H1 (cell line): ENCODE data around the gene BAIAP2L2. TPM values are rescaled to one million over a fixed set of nuclear protein-coding genes. Genes with fewer than 3 reads are reported as not detected.

Experiments used
- ASH2L ChIP-seq: fragments of 200-600, 300-600 bp; sonication (generic); IDR thresholded peaks from one replicate; pipeline ENCODE4 v1.7.1; 2017; ENCODE audit warnings: low read length
- CHD1 ChIP-seq: IDR thresholded peaks from 2 replicates; pipeline ENCODE4 v1.6.1; 2012; ENCODE audit warnings: low read depth, low read length, improper control_type of control experiment
- CHD2 ChIP-seq: IDR thresholded peaks from 2 replicates; pipeline ENCODE4 v1.6.1; 2012; ENCODE audit warnings: low read length, improper control_type of control experiment
- CTBP2 ChIP-seq: IDR thresholded peaks from 2 replicates; pipeline ENCODE4 v1.7.0; 2011; ENCODE audit warnings: borderline replicate concordance, mild to moderate bottlenecking, moderate library complexity, mixed read lengths, low read length; ENCODE audit not compliant: insufficient read depth, insufficient read length
- JUN ChIP-seq: IDR thresholded peaks from 2 replicates; pipeline ENCODE4 v1.6.1; 2011; ENCODE audit warnings: low read depth, mild to moderate bottlenecking, improper control_type of control experiment, low read length
- KDM4A ChIP-seq: IDR thresholded peaks from one replicate; pipeline ENCODE4 v1.7.1; 2012; ENCODE audit warnings: low read depth, mild to moderate bottlenecking, moderate library complexity, low read length, inconsistent platforms; ENCODE audit not compliant: severe bottlenecking
- NRF1 ChIP-seq: IDR thresholded peaks from 2 replicates; pipeline ENCODE4 v1.6.1; 2011; ENCODE audit warnings: mild to moderate bottlenecking, low read depth, low read length, improper control_type of control experiment
- RFX5 ChIP-seq: IDR thresholded peaks from 2 replicates; pipeline ENCODE4 v1.6.1; 2011; ENCODE audit warnings: low read depth, low read length, improper control_type of control experiment, borderline replicate concordance
- SIX5 ChIP-seq: IDR thresholded peaks from 2 replicates; pipeline ENCODE4 v1.6.1; 2011; ENCODE audit warnings: mild to moderate bottlenecking, low read depth, low read length
- polyA plus RNA-seq, 7 experiments: library from polyadenylated mRNA; depleted of rRNA in 3 of 7; stranded (reverse) in 5 of 7; unstranded in 2 of 7; fragments of >200 nt in 5 of 7; fragments of 200-250 nt in 2 of 7; gene quantifications; 1 replicate in 5 of 7; 2 replicates in 1 of 7; 4 replicates in 1 of 7; pipeline versions ENCODE4 v1.2.1 to v1.2.3, GENCODE V29; 2011 to 2013; ENCODE audit warnings: missing spikeins in 2 of 7, mixed read lengths in 2 of 7
- total RNA-seq: library from RNA; stranded (reverse); fragmentation: NEBNext Ultra II Directional; extraction: Animal tissue kit (Norgen Biotek cat#: 25700); gene quantifications from 2 replicates; pipeline ENCODE4 v1.2.1, GENCODE V29; 2021
- TF ChIP-seq, protein P1 (sequence below): IDR thresholded peaks from 2 replicates; pipeline ENCODE4 v1.6.1; 2012; ENCODE audit warnings: inconsistent platforms

Gene BAIAP2L2
- total and polyA plus RNA-seq, 2 of the 8 experiments (the other 6 are each of a cell fraction or from before 2014, with no cell fraction given): 5.4 to 10.0 TPM

DNA sequence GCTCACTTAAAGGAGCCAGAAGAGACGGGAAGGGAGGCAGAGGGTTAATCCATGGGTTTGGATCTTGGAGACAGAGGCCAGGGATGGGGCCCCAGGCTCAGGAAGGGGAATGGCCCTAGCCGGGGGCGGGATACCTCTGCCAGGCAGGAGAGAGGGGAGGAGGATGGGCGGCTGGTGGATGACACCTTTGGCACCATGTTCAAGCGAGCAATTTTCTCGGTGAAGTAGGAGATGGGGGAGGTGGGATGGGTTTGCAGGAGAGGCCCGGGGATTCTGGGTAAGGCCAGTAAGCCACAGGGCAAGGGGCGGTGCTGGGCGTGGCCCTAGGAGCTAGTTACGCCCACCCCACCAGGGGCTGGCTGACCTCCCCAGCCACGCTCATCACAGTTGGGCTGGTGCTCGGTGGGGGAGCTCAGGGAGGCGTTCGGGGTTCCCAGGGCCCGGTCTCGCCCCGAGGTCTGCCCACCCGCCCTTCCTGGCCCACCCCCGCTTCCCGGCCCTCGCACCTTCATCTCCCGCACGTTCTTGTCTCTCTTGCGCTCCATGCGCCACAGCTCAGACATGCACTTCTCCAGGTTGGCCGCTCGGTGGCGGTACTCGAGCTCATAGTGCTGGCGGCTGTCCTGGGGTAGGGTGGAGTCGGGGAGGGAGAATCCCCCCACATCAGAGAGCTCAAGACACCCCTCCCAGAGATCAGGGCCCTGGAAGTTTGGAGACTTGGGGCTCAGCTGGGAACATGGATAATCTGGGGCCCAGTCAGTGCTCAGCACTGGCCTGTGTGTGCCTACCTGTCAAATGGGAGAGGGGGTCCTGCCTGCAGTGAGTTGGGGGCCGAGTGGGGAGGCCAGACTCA lies 12.7 kb downstream of the BAIAP2L2 start (continued):
- TF ChIP-seq, protein P1, sequence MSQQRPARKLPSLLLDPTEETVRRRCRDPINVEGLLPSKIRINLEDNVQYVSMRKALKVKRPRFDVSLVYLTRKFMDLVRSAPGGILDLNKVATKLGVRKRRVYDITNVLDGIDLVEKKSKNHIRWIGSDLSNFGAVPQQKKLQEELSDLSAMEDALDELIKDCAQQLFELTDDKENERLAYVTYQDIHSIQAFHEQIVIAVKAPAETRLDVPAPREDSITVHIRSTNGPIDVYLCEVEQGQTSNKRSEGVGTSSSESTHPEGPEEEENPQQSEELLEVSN: peak; percentile 95
- no peak for TF ChIP-seq CHD2
- no peak for TF ChIP-seq JUN
- peak; percentile 63 for TF ChIP-seq ASH2L
- no peak for TF ChIP-seq CTBP2
- no peak for TF ChIP-seq NRF1
- no peak for TF ChIP-seq SIX5
- no peak for TF ChIP-seq RFX5
- TF ChIP-seq KDM4A: peak; percentile 40
- TF ChIP-seq CHD1: no peak
